Measurements from ENCODE around the gene CD164L2.

The CD164L2 gene

DNA sequence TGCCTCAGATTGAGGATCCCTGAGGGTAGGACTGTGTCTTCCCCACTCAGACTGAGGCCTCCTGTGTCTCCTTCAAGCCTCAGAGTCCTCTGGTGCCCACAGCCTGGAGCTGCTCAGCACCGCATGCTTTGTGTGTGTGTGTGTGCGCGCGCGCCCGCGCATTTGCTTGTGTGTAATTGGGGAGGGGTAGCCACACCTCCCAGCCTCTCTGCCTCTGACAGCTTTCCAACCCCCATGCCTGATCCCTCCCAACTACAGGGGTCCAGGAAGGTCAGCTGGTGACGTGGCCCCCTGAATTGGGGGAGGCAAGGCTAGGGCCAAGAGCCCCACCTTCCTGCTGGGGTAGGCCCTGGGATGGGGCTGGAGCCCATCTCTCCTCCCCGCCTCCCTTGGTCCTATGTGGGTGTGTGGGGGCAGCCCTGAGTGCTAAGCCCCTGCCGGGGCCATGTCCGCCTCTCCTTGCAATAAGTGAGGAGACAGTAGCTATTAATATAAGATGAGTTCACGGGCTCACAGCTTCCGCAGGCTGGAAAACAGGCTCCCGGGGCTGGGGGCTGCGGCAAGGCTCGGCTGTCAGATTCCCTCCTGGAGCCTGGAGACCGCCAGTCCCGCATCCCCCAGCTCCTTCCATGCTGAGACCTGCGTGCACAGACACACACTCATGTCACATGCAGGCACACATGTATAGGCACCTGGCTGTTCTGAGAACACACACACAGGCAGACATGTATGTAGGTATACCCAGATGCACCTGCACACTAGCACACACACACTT, 16.3 kb upstream of the CD164L2 start:
- no peak overlapping the region for H3K4me3 ChIP-seq (ENCODE audit: low read depth, low read length)
- TF ChIP-seq, protein P1, sequence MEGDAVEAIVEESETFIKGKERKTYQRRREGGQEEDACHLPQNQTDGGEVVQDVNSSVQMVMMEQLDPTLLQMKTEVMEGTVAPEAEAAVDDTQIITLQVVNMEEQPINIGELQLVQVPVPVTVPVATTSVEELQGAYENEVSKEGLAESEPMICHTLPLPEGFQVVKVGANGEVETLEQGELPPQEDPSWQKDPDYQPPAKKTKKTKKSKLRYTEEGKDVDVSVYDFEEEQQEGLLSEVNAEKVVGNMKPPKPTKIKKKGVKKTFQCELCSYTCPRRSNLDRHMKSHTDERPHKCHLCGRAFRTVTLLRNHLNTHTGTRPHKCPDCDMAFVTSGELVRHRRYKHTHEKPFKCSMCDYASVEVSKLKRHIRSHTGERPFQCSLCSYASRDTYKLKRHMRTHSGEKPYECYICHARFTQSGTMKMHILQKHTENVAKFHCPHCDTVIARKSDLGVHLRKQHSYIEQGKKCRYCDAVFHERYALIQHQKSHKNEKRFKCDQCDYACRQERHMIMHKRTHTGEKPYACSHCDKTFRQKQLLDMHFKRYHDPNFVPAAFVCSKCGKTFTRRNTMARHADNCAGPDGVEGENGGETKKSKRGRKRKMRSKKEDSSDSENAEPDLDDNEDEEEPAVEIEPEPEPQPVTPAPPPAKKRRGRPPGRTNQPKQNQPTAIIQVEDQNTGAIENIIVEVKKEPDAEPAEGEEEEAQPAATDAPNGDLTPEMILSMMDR (IDR thresholded peaks at IDR 0.05; ENCODE audit: low read depth, low read length, missing control alignments): no peak
- no peak for DNase-seq (ENCODE audit: low read depth)

- no peak for DNase-seq (ENCODE audit: low read depth)
- no peak overlapping the region for H3K4me3 ChIP-seq (ENCODE audit: low read depth, low read length)
- TF ChIP-seq, protein P1 (IDR thresholded peaks at IDR 0.05; ENCODE audit: low read depth, low read length, missing control alignments): no peak
Observed at GRCh38 chr1:27398405-27399149, 15.4 kb upstream of the CD164L2 start.

GRCh38 chr1:27397749-27398148, 14.6 kb upstream of the CD164L2 start:
- DNase-seq (ENCODE audit: low read depth): no peak
- TF ChIP-seq, protein P1 (IDR thresholded peaks at IDR 0.05; ENCODE audit: low read depth, low read length, missing control alignments): no peak
- no peak overlapping the region for H3K4me3 ChIP-seq (ENCODE audit: low read depth, low read length)

DNA sequence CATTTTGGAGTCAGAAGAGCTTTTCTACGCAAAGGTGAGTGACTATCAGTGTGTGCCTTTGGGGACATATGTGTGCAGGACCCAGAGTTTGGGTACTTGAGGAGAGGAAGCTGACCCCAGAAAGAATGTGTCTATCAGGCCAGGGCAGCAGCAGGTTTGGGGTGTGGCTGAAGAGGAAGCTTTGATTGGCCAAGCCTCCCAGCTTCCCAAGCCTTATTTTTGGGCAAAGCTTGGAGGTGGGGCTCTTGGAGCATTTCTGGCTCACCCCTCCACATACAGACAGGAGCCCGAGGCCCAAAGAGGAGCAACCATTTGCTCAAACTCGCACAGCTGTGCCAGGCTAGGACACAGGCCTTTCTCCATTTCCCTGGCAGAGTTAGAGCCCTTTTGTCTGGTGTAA, 14.0 kb upstream of the CD164L2 start:
- no peak overlapping the region for H3K4me3 ChIP-seq (ENCODE audit: low read depth, low read length)
- TF ChIP-seq, protein P1 (IDR thresholded peaks at IDR 0.05; ENCODE audit: low read depth, low read length, missing control alignments): no peak
- DNase-seq (ENCODE audit: low read depth): no peak

- no peak overlapping the region for H3K4me3 ChIP-seq (ENCODE audit: low read depth, low read length)
- TF ChIP-seq, protein P1 (IDR thresholded peaks at IDR 0.05; ENCODE audit: low read depth, low read length, missing control alignments): peak; percentile 89
- no peak for DNase-seq (ENCODE audit: low read depth)
Observed at GRCh38 chr1:27395441-27396195, 12.5 kb upstream of the CD164L2 start.

GRCh38 chr1:27394925-27395324, 11.8 kb upstream of the CD164L2 start:
- TF ChIP-seq, protein P1 (IDR thresholded peaks at IDR 0.05; ENCODE audit: low read depth, low read length, missing control alignments): no peak
- no peak overlapping the region for H3K4me3 ChIP-seq (ENCODE audit: low read depth, low read length)
- DNase-seq (ENCODE audit: low read depth): no peak
